HL-60 (cell line): Measurements from ENCODE around the gene CAST.

ENCODE experiments used
- DNase-seq, 2 experiments: peaks; one replicate each; pipeline ENCODE4 v3.0.0-alpha.2; 2010 to 2020; ENCODE audit warnings: low read depth in 1 of 2, low spot score in 1 of 2
- H3K27ac ChIP-seq: fragments of 250-450 bp; sonication (Bioruptor Pico); replicated peaks from 2 replicates; pipeline ENCODE4 v1.5.1; 2020; ENCODE audit warnings: mild to moderate bottlenecking, moderate library complexity
- H3K27me3 ChIP-seq: fragments of 250-450 bp; sonication (Bioruptor Pico); 2 replicates; pipeline ENCODE4 v1.5.1; 2021; ENCODE audit warnings: mild to moderate bottlenecking, moderate library complexity; ENCODE audit not compliant: insufficient read depth, poor library complexity, severe bottlenecking
- H3K4me3 ChIP-seq: replicated peaks from 2 replicates; pipeline ENCODE4 v1.5.1; 2011; ENCODE audit warnings: mild to moderate bottlenecking, control low read depth, low read length; ENCODE audit not compliant: insufficient read depth
- CTCF ChIP-seq: IDR thresholded peaks from one replicate; pipeline ENCODE4 v1.5.1; 2011; ENCODE audit warnings: low read length, control low read depth, inconsistent platforms; ENCODE audit not compliant: insufficient read depth
- GABPA ChIP-seq: IDR thresholded peaks from 2 replicates; pipeline ENCODE4 v1.6.1; 2012; ENCODE audit warnings: low read depth
- POLR2AphosphoS5 ChIP-seq: IDR thresholded peaks from 2 replicates; pipeline ENCODE4 v1.6.1; 2012; ENCODE audit warnings: low read depth
- REST ChIP-seq: IDR thresholded peaks from 2 replicates; pipeline ENCODE4 v1.6.1; 2012; ENCODE audit warnings: low read depth; ENCODE audit not compliant: insufficient replicate concordance
- SPI1 ChIP-seq: IDR thresholded peaks from 2 replicates; pipeline ENCODE4 v1.6.1; 2012; ENCODE audit warnings: low read depth, mild to moderate bottlenecking, borderline replicate concordance
- long read RNA-seq: library from polyadenylated mRNA; unstranded; transcript quantifications from one replicate; pipeline ENCODE4 v2.0.0, GENCODE V29; 2020

Gene CAST
- long read RNA-seq, full-length matches to known transcripts = 3 of 19 reads
- long read RNA-seq, partial matches to known transcripts = 10 of 19 reads
- long read RNA-seq, other reads (novel, unspliced or antisense) = 6 of 19 reads

- peak within 1 kb of the TSS; percentile 9; the same call in 1 of the 2 replicates for H3K27ac ChIP-seq
- TF ChIP-seq CTCF (no peak), GABPA (no peak), POLR2AphosphoS5 (no peak), SPI1 (no peak), REST (no peak)
- H3K4me3 ChIP-seq = peak within 1 kb of the TSS; percentile 72
- DNase-seq = peak in 1 of 2 experiments; percentile 54
- H3K27me3 ChIP-seq = no peaks in the 10 kb centered on the region
Observed at GRCh38 chr5:96661855-96662724, at the start of gene CAST. Gene CAST, plus strand, starts transcription at chr5:96662376. Its CDS starts 47 bp downstream, at chr5:96662423.

GRCh38 chr5:96614110-96614691 is 48.0 kb upstream of the CAST start:
- H3K27me3 ChIP-seq = no peaks in the 10 kb centered on the region
- TF ChIP-seq SPI1 (no peak), GABPA (no peak), CTCF (no peak), POLR2AphosphoS5 (no peak), REST (no peak)
- H3K27ac ChIP-seq = no peak overlapping the region
- H3K4me3 ChIP-seq = no peak overlapping the region
- peak in 1 of 2 experiments; percentile 12 for DNase-seq

- TF ChIP-seq POLR2AphosphoS5 (no peak), REST (no peak), CTCF (no peak), SPI1 (no peak), GABPA (no peak)
- Histone ChIP-seq H3K4me3 (no peak overlapping the region), H3K27me3 (no peaks in the 10 kb centered on the region), H3K27ac (no peak overlapping the region)
- no peak for DNase-seq
Observed at GRCh38 chr5:96615223-96615622, 47.0 kb upstream of the CAST start.
